CD14-positive monocyte (primary cell): ENCODE data around the gene GRM4. TPM values are rescaled to one million over a fixed set of nuclear protein-coding genes. Genes with fewer than 3 reads are reported as not detected.

ENCODE experiments used
- DNase-seq, 3 donors: peaks; one replicate each; pipeline ENCODE4 v3.0.0-alpha.2; 2011 to 2022
- H2AFZ ChIP-seq: 2 replicates; pipeline ENCODE4 v1.6.0; 2012; ENCODE audit warnings: mild to moderate bottlenecking, low read depth, low read length, inconsistent platforms; ENCODE audit not compliant: insufficient read depth, poor library complexity, severe bottlenecking
- H3K27ac ChIP-seq, 2 donors: 1 replicate in 1 of 2; 2 replicates in 1 of 2; pipeline ENCODE4 v1.5.1; 2012 to 2013; ENCODE audit warnings: low read length in 2 of 2, control low read depth in 1 of 2, inconsistent platforms in 1 of 2, low read depth in 1 of 2, mild to moderate bottlenecking in 1 of 2
- H3K27me3 ChIP-seq, 2 donors: one replicate each; pipeline versions ENCODE4 v1.6.0 to v1.6.1; 2011 to 2013; ENCODE audit warnings: low read length in 2 of 2; ENCODE audit not compliant: control insufficient read depth in 2 of 2, insufficient read depth in 2 of 2
- H3K36me3 ChIP-seq, 2 donors: replicated peaks in 1 of 2; 1 replicate in 1 of 2; 2 replicates in 1 of 2; pipeline versions ENCODE4 v1.5.1 to v1.6.1; 2012 to 2013; ENCODE audit warnings: low read length in 2 of 2, control low read depth in 1 of 2, inconsistent platforms in 1 of 2, mild to moderate bottlenecking in 1 of 2; ENCODE audit not compliant: insufficient read depth in 2 of 2, control insufficient read depth in 1 of 2
- H3K4me1 ChIP-seq, 2 donors: 1 replicate in 1 of 2; 2 replicates in 1 of 2; pipeline versions ENCODE4 v1.5.1 to v1.6.1; 2012 to 2013; ENCODE audit warnings: low read length in 2 of 2, control low read depth in 1 of 2, inconsistent platforms in 1 of 2, mild to moderate bottlenecking in 1 of 2, moderate library complexity in 1 of 2; ENCODE audit not compliant: insufficient read depth in 2 of 2, control insufficient read depth in 1 of 2
- H3K4me2 ChIP-seq: replicated peaks from 2 replicates; pipeline ENCODE3; 2012; ENCODE audit warnings: low read length, moderate library complexity, mild to moderate bottlenecking; ENCODE audit not compliant: poor library complexity, severe bottlenecking; ENCODE audit errors: extremely low read depth
- H3K4me3 ChIP-seq, 3 experiments: fragments of 200-600 bp in 1 of 3; sonication (generic) in 1 of 3; replicated peaks in 1 of 3; 1 replicate in 2 of 3; 2 replicates in 1 of 3; pipeline ENCODE4 v1.5.1; 2011 to 2013; ENCODE audit warnings: low read length in 3 of 3, mild to moderate bottlenecking in 3 of 3, control low read depth in 2 of 3, low read depth in 2 of 3, inconsistent platforms in 1 of 3, moderate library complexity in 1 of 3
- H3K79me2 ChIP-seq: 2 replicates; pipeline ENCODE4 v1.6.0; 2012; ENCODE audit warnings: mild to moderate bottlenecking, control low read depth, inconsistent platforms, low read length, moderate library complexity; ENCODE audit not compliant: insufficient read depth
- H3K9ac ChIP-seq: 2 replicates; pipeline ENCODE4 v1.6.0; 2017; ENCODE audit warnings: low read length, mild to moderate bottlenecking; ENCODE audit not compliant: insufficient read depth, poor library complexity, severe bottlenecking
- H3K9me3 ChIP-seq, 2 donors: replicated peaks in 1 of 2; 1 replicate in 1 of 2; 2 replicates in 1 of 2; pipeline versions ENCODE4 v1.5.1 to v1.6.1; 2012 to 2013; ENCODE audit warnings: low read length in 2 of 2, control low read depth in 1 of 2; ENCODE audit not compliant: control insufficient read depth in 1 of 2, insufficient read depth in 1 of 2
- H4K20me1 ChIP-seq: 2 replicates; pipeline ENCODE4 v1.6.0; 2012; ENCODE audit warnings: mild to moderate bottlenecking, low read length, control low read depth, moderate library complexity; ENCODE audit not compliant: insufficient read depth
- H3K27ac Mint-ChIP-seq, 7 donors: one replicate each; pipeline ENCODE4 v1.8.0; 2020; ENCODE audit warnings: mild to moderate bottlenecking in 7 of 7, mixed read lengths in 7 of 7, moderate library complexity in 6 of 7, inconsistent platforms in 2 of 7
- H3K27me3 Mint-ChIP-seq, 3 donors: one replicate each; pipeline ENCODE4 v1.8.0; 2021 to 2022; ENCODE audit warnings: low read depth in 3 of 3, mild to moderate bottlenecking in 3 of 3, mixed read lengths in 3 of 3, moderate library complexity in 3 of 3, inconsistent platforms in 1 of 3
- H3K36me3 Mint-ChIP-seq, 2 donors: one replicate each; pipeline ENCODE4 v1.8.0; 2020; ENCODE audit warnings: mixed read lengths in 2 of 2, inconsistent platforms in 1 of 2, mild to moderate bottlenecking in 1 of 2
- H3K4me1 Mint-ChIP-seq: one replicate; pipeline ENCODE4 v1.8.0; 2020; ENCODE audit warnings: mild to moderate bottlenecking, mixed read lengths
- H3K4me3 Mint-ChIP-seq, 2 donors: one replicate each; pipeline ENCODE4 v1.8.0; 2020; ENCODE audit warnings: mild to moderate bottlenecking in 2 of 2, mixed read lengths in 2 of 2, moderate library complexity in 1 of 2
- H3K9me3 Mint-ChIP-seq, 7 donors: one replicate each; pipeline ENCODE4 v1.8.0; 2020 to 2022; ENCODE audit warnings: mixed read lengths in 7 of 7, mild to moderate bottlenecking in 6 of 7, moderate library complexity in 6 of 7, inconsistent platforms in 2 of 7
- CTCF ChIP-seq: fragments of 200-600 bp; IDR thresholded peaks from one replicate; pipeline ENCODE4 v1.8.0; 2022; ENCODE audit warnings: antibody characterized with exemption, mild to moderate bottlenecking
- WGBS: methylation state at CpG from one replicate; pipeline ENCODE4 v1.1.5; 2013; ENCODE audit warnings: missing lambda C conversion rate; ENCODE audit not compliant: insufficient coverage; 5-methylcytosine and 5-hydroxymethylcytosine counted together
- intact Hi-C, 2 donors: fragments of 100-400 bp; cut with micrococcal nuclease; formaldehyde crosslinking; loops; one replicate each; pipeline versions ENCODE4 v1.15.0 to v1.15.1; 2023
- polyA plus RNA-seq, 3 donors: library from polyadenylated mRNA; depleted of rRNA in 1 of 3; unstranded in 2 of 3; stranded (reverse) in 1 of 3; fragments of 300-500 nt in 2 of 3; fragments of >200 nt in 1 of 3; fragmentation: Illumina TruSeq in 2 of 3; gene quantifications; 1 replicate in 2 of 3; 2 replicates in 1 of 3; pipeline ENCODE4 v1.2.3, GENCODE V29; 2012 to 2021

The GRM4 gene
- polyA plus RNA-seq, 3 donors: not detected

- peaks cover 4 to 8% of the 10 kb centered on the region in 2 donors for H3K9me3 ChIP-seq
- Mint-ChIP-seq H3K27me3 (peaks cover 0 to 6% (median 6%) of the 10 kb centered on the region in 3 donors), H3K4me1 (no peaks in the 10 kb centered on the region), H3K4me3 (peak overlapping the region in 1 of 2 donors; percentile 31), H3K9me3 (no peaks in the 10 kb centered on the region), H3K36me3 (no peaks in the 10 kb centered on the region), H3K27ac (no peak overlapping the region)
- no peaks in the 10 kb centered on the region for H3K27me3 ChIP-seq
- no peak overlapping the region for H2AFZ ChIP-seq
- H3K4me2 ChIP-seq: no peak overlapping the region
- H3K27ac ChIP-seq: no peak overlapping the region
- no peaks in the 10 kb centered on the region for H3K4me1 ChIP-seq
- TF ChIP-seq CTCF: no peak
- no peak overlapping the region for H3K9ac ChIP-seq
- no peaks in the 10 kb centered on the region for H3K36me3 ChIP-seq
- no peaks in the 10 kb centered on the region for H3K79me2 ChIP-seq
- H3K4me3 ChIP-seq: no peak overlapping the region
- 58% methylated on average over 21 of the region's 21 CpGs for WGBS
- no peaks in the 10 kb centered on the region for H4K20me1 ChIP-seq
- DNase-seq: no peak
- intact Hi-C loops: no loop called here
Measured at GRCh38 chr6:34066772-34067770, 78.8 kb downstream of the GRM4 start.

GRCh38 chr6:34066218-34066571 is 79.7 kb downstream of the GRM4 start:
- WGBS: no CpG with 5 or more reads among the region's 5 CpGs
- intact Hi-C loops: no loop called here
- H4K20me1 ChIP-seq: no peaks in the 10 kb centered on the region
- no peaks in the 10 kb centered on the region for H3K36me3 ChIP-seq
- no peaks in the 10 kb centered on the region for H3K9me3 ChIP-seq
- H2AFZ ChIP-seq: no peak overlapping the region
- no peak overlapping the region for H3K4me3 ChIP-seq
- DNase-seq: no peak
- H3K27ac ChIP-seq: no peak overlapping the region
- H3K27me3 Mint-ChIP-seq: peaks cover 0 to 6% (median 6%) of the 10 kb centered on the region in 3 donors
- H3K27me3 ChIP-seq: no peaks in the 10 kb centered on the region
- H3K79me2 ChIP-seq: no peaks in the 10 kb centered on the region
- TF ChIP-seq CTCF: no peak
- no peak overlapping the region for H3K4me2 ChIP-seq
- H3K4me1 Mint-ChIP-seq: no peaks in the 10 kb centered on the region
- H3K27ac Mint-ChIP-seq: no peak overlapping the region
- H3K9me3 Mint-ChIP-seq: no peaks in the 10 kb centered on the region
- H3K4me1 ChIP-seq: no peaks in the 10 kb centered on the region
- H3K36me3 Mint-ChIP-seq: no peaks in the 10 kb centered on the region
- H3K9ac ChIP-seq: no peak overlapping the region
- H3K4me3 Mint-ChIP-seq: no peak overlapping the region
